KOPT-K1 (cell line): ENCODE data around the gene WDR35.

Experiments used
- H3K27ac ChIP-seq: fragments of 200-600 bp; sonication (generic); 2 replicates; pipeline ENCODE4 v1.5.1; 2016; ENCODE audit warnings: antibody characterized with exemption, mild to moderate bottlenecking, low read depth, low read length; ENCODE audit not compliant: poor library complexity, severe bottlenecking
- H3K36me3 ChIP-seq: fragments of 200-600 bp; sonication (generic); 2 replicates; pipeline ENCODE4 v1.5.1; 2017; ENCODE audit warnings: antibody characterized with exemption, mild to moderate bottlenecking, low read length, moderate library complexity; ENCODE audit not compliant: insufficient read depth
- H3K9me3 ChIP-seq: fragments of 200-600 bp; sonication (generic); 2 replicates; pipeline ENCODE4 v1.5.1; 2017; ENCODE audit warnings: antibody characterized with exemption, low read length, mild to moderate bottlenecking; ENCODE audit not compliant: insufficient read depth, poor library complexity, severe bottlenecking

WDR35 gene

GRCh38 chr2:19989667-19990415, at the start of gene WDR35:
WDR35 (minus strand) TSS chr2:19990105; CDS start chr2:19990015, 90 bp downstream.
- Histone ChIP-seq H3K36me3 (no peaks in the 10 kb centered on the region), H3K9me3 (peaks cover 5% of the 10 kb centered on the region), H3K27ac (peak within 1 kb of the TSS; percentile 19)

GRCh38 chr2:20037660-20038059, 47.8 kb upstream of the WDR35 start:
- no peaks in the 10 kb centered on the region for H3K9me3 ChIP-seq
- peaks cover 82% of the 10 kb centered on the region for H3K36me3 ChIP-seq
- H3K27ac ChIP-seq = no peak overlapping the region

GRCh38 chr2:20035955-20036666, 46.2 kb upstream of the WDR35 start:
- peaks cover 96% of the 10 kb centered on the region for H3K36me3 ChIP-seq

GRCh38 chr2:20034821-20035220, 44.9 kb upstream of the WDR35 start:
- H3K36me3 ChIP-seq = peaks cover 97% of the 10 kb centered on the region
- H3K27ac ChIP-seq = no peak overlapping the region
- H3K9me3 ChIP-seq = peaks cover 9% of the 10 kb centered on the region

More at GRCh38 chr2:20035955-20036666, 46.2 kb upstream of the WDR35 start:
- Histone ChIP-seq H3K9me3 (no peaks in the 10 kb centered on the region), H3K27ac (peak overlapping the region; percentile 34)

- H3K36me3 ChIP-seq = peaks cover 96% of the 10 kb centered on the region
- H3K27ac ChIP-seq = no peak overlapping the region
- peaks cover 10% of the 10 kb centered on the region for H3K9me3 ChIP-seq
These were observed 44.3 kb upstream of the WDR35 start for GRCh38 chr2:20034218-20034617.

GRCh38 chr2:20033322-20033721, 43.4 kb upstream of the WDR35 start:
- no peak overlapping the region for H3K27ac ChIP-seq
- peaks cover 96% of the 10 kb centered on the region for H3K36me3 ChIP-seq
- H3K9me3 ChIP-seq = peaks cover 10% of the 10 kb centered on the region

- Histone ChIP-seq H3K36me3 (peaks cover 70% of the 10 kb centered on the region), H3K9me3 (peaks cover 10% of the 10 kb centered on the region), H3K27ac (no peak overlapping the region)
These were observed 40.3 kb upstream of the WDR35 start for GRCh38 chr2:20030224-20030623.

GRCh38 chr2:20027705-20028434, 38.0 kb upstream of the WDR35 start:
- Histone ChIP-seq H3K36me3 (peaks cover 47% of the 10 kb centered on the region), H3K27ac (no peak overlapping the region), H3K9me3 (peaks cover 10% of the 10 kb centered on the region)

GRCh38 chr2:20027260-20027677, 37.4 kb upstream of the WDR35 start:
- Histone ChIP-seq H3K9me3 (peaks cover 10% of the 10 kb centered on the region), H3K27ac (no peak overlapping the region), H3K36me3 (peaks cover 42% of the 10 kb centered on the region)

- H3K27ac ChIP-seq = no peak overlapping the region
- peaks cover 23% of the 10 kb centered on the region for H3K9me3 ChIP-seq
- peaks cover 22% of the 10 kb centered on the region for H3K36me3 ChIP-seq
These were observed 35.3 kb upstream of the WDR35 start for GRCh38 chr2:20025065-20025786.

- peaks cover 24% of the 10 kb centered on the region for H3K9me3 ChIP-seq
- peaks cover 8% of the 10 kb centered on the region; the same call in 1 of the 2 replicates for H3K36me3 ChIP-seq
- no peak overlapping the region for H3K27ac ChIP-seq
These were observed 33.8 kb upstream of the WDR35 start for GRCh38 chr2:20023688-20024087.

- no peak overlapping the region for H3K27ac ChIP-seq
- peaks cover 24% of the 10 kb centered on the region for H3K9me3 ChIP-seq
- no peaks in the 10 kb centered on the region for H3K36me3 ChIP-seq
These were observed 31.6 kb upstream of the WDR35 start for GRCh38 chr2:20021405-20022009.

GRCh38 chr2:20019747-20020146, 29.8 kb upstream of the WDR35 start:
- no peak overlapping the region for H3K27ac ChIP-seq
- H3K9me3 ChIP-seq = peaks cover 24% of the 10 kb centered on the region
- H3K36me3 ChIP-seq = no peaks in the 10 kb centered on the region

- Histone ChIP-seq H3K9me3 (peaks cover 24% of the 10 kb centered on the region), H3K27ac (no peak overlapping the region), H3K36me3 (no peaks in the 10 kb centered on the region)
These were observed 28.8 kb upstream of the WDR35 start for GRCh38 chr2:20018601-20019152.
